BJ (cell line): Measurements from ENCODE around the gene FBP2. TPM values are rescaled to one million over a fixed set of nuclear protein-coding genes. Genes with fewer than 3 reads are reported as not detected.

ENCODE experiments used
- CTCF ChIA-PET: fragments of 350-600 bp; formaldehyde crosslinking; extraction: SDS; loops from one replicate; lab custom pipeline; 2021; ENCODE audit warnings: antibody characterized with exemption, inconsistent platforms; lab: Yijun Ruan, JAX
- POLR2A ChIA-PET: fragments of 300-600 bp; sonication (Branson Sonifier 250); formaldehyde crosslinking; extraction: SDS; loops from one replicate; lab custom pipeline; 2021; ENCODE audit warnings: antibody characterized with exemption; lab: Charles Lee
- DNase-seq: peaks from one replicate; pipeline ENCODE4 v3.0.0-alpha.2; 2011; ENCODE audit warnings: low read depth
- H3K27me3 ChIP-seq: 2 replicates; pipeline ENCODE4 v1.6.0; 2011; ENCODE audit warnings: low read length; ENCODE audit not compliant: control insufficient read depth, insufficient read depth
- H3K36me3 ChIP-seq: 2 replicates; pipeline ENCODE4 v1.5.1; 2011; ENCODE audit warnings: low read length; ENCODE audit not compliant: control insufficient read depth, insufficient read depth
- H3K4me3 ChIP-seq: 2 replicates; pipeline ENCODE4 v1.5.1; 2011; ENCODE audit warnings: low read depth, mild to moderate bottlenecking, control low read depth, low read length
- CTCF ChIP-seq: IDR thresholded peaks from 2 replicates; pipeline ENCODE4 v1.5.1; 2011; ENCODE audit warnings: low read depth, mild to moderate bottlenecking, control low read depth, inconsistent platforms, low read length, moderate library complexity; ENCODE audit not compliant: insufficient read depth
- polyA plus RNA-seq: library from polyadenylated mRNA; depleted of rRNA; stranded (reverse); fragments of >200 nt; gene quantifications from 2 replicates; pipeline ENCODE4 v1.2.3, GENCODE V29; 2011

Gene FBP2
- polyA plus RNA-seq, 1 experiment, result not detected

GRCh38 chr9:94526951-94527350 lies 66.7 kb downstream of the FBP2 start:
- CTCF ChIA-PET, result no interaction called here
- Histone ChIP-seq H3K36me3 (no peaks in the 10 kb centered on the region), H3K27me3 (no peaks in the 10 kb centered on the region), H3K4me3 (no peak overlapping the region)
- POLR2A ChIA-PET, result no interaction called here
- DNase-seq, result no peak
- TF ChIP-seq CTCF, result no peak

GRCh38 chr9:94526271-94526670 lies 67.4 kb downstream of the FBP2 start:
- no peak for DNase-seq
- no peak overlapping the region for H3K4me3 ChIP-seq
- no peaks in the 10 kb centered on the region for H3K36me3 ChIP-seq
- no peak for TF ChIP-seq CTCF
- ChIA-PET CTCF (interaction anchor here (0.6 kb wide), 1 partner anchor 63 kb away, joined by 3 read pairs; no protein-coding TSS in a partner anchor), POLR2A (no interaction called here)
- H3K27me3 ChIP-seq, result no peaks in the 10 kb centered on the region

- Histone ChIP-seq H3K4me3 (no peak overlapping the region), H3K36me3 (no peaks in the 10 kb centered on the region), H3K27me3 (no peaks in the 10 kb centered on the region)
- no peak for TF ChIP-seq CTCF
- POLR2A ChIA-PET, result no interaction called here
- no peak for DNase-seq
- CTCF ChIA-PET, result no interaction called here
Measured at GRCh38 chr9:94525396-94526035, 68.1 kb downstream of the FBP2 start.

GRCh38 chr9:94517254-94517653 lies 76.4 kb downstream of the FBP2 start:
- ChIA-PET CTCF (no interaction called here), POLR2A (no interaction called here)
- TF ChIP-seq CTCF, result no peak

GRCh38 chr9:94514722-94515121 lies 78.9 kb downstream of the FBP2 start:
- Histone ChIP-seq H3K36me3 (no peaks in the 10 kb centered on the region), H3K4me3 (no peak overlapping the region), H3K27me3 (no peaks in the 10 kb centered on the region; the same call in 1 of the 2 replicates)
- TF ChIP-seq CTCF, result no peak
- CTCF ChIA-PET, result interaction anchor here (1.0 kb wide), 1 partner anchor 23 kb away, joined by 3 read pairs; no protein-coding TSS in a partner anchor
- POLR2A ChIA-PET, result no interaction called here
- DNase-seq, result no peak

More at GRCh38 chr9:94517254-94517653, 76.4 kb downstream of the FBP2 start:
- no peak for DNase-seq
- no peaks in the 10 kb centered on the region for H3K27me3 ChIP-seq
- H3K36me3 ChIP-seq, result no peaks in the 10 kb centered on the region
- H3K4me3 ChIP-seq, result no peak overlapping the region
